Astrocyte (in vitro differentiated cells and primary cell): ENCODE data around the gene CHAF1B. TPM values are rescaled to one million over a fixed set of nuclear protein-coding genes. Genes with fewer than 3 reads are reported as not detected.

ENCODE experiments used
- DNase-seq: peaks from one replicate; pipeline ENCODE4 v3.0.0-alpha.2; 2010; ENCODE audit warnings: low read depth
- FAIRE-seq: peaks from 2 replicates; lab custom pipeline; 2011; peaks lifted over from hg19 to GRCh38; lab: Jason Lieb, UNC
- H2AFZ ChIP-seq: 2 replicates; pipeline ENCODE4 v1.6.0; 2012; ENCODE audit warnings: low read depth, low read length, inconsistent platforms
- H3K27ac ChIP-seq: 2 replicates; pipeline ENCODE4 v1.5.1; 2011; ENCODE audit warnings: low read depth, low read length, inconsistent platforms
- H3K27me3 ChIP-seq: 2 replicates; pipeline ENCODE4 v1.6.0; 2011; ENCODE audit warnings: low read length, inconsistent platforms; ENCODE audit not compliant: insufficient read depth
- H3K36me3 ChIP-seq: 2 replicates; pipeline ENCODE4 v1.5.1; 2011; ENCODE audit warnings: low read length, inconsistent platforms; ENCODE audit not compliant: insufficient read depth
- H3K4me1 ChIP-seq: 2 replicates; pipeline ENCODE4 v1.5.1; 2011; ENCODE audit warnings: low read length, inconsistent platforms; ENCODE audit not compliant: insufficient read depth
- H3K4me2 ChIP-seq: 2 replicates; pipeline ENCODE4 v1.6.0; 2012; ENCODE audit warnings: low read length, inconsistent platforms
- H3K4me3 ChIP-seq: 2 replicates; pipeline ENCODE4 v1.5.1; 2011; ENCODE audit warnings: low read depth, mild to moderate bottlenecking, low read length, inconsistent platforms; ENCODE audit not compliant: insufficient read depth
- H3K79me2 ChIP-seq: 2 replicates; pipeline ENCODE4 v1.6.0; 2012; ENCODE audit warnings: mild to moderate bottlenecking, low read length, inconsistent platforms; ENCODE audit not compliant: insufficient read depth
- H3K9ac ChIP-seq: 2 replicates; pipeline ENCODE4 v1.6.0; 2012; ENCODE audit warnings: mild to moderate bottlenecking, low read length, inconsistent platforms
- H3K9me3 ChIP-seq: 2 replicates; pipeline ENCODE4 v1.5.1; 2012; ENCODE audit warnings: low read depth, mild to moderate bottlenecking, low read length, inconsistent platforms; ENCODE audit not compliant: insufficient read depth
- H4K20me1 ChIP-seq: 2 replicates; pipeline ENCODE4 v1.6.0; 2012; ENCODE audit warnings: low read length, inconsistent platforms; ENCODE audit not compliant: insufficient read depth
- H3K27ac Mint-ChIP-seq: one replicate; pipeline ENCODE4 v1.8.0; 2021; ENCODE audit warnings: mild to moderate bottlenecking, mixed read lengths; ENCODE audit not compliant: unreplicated experiment
- H3K27me3 Mint-ChIP-seq: one replicate; pipeline ENCODE4 v1.8.0; 2021; ENCODE audit warnings: low read depth, mixed read lengths; ENCODE audit not compliant: unreplicated experiment
- H3K36me3 Mint-ChIP-seq: one replicate; pipeline ENCODE4 v1.8.0; 2021; ENCODE audit warnings: low read depth, mixed read lengths; ENCODE audit not compliant: unreplicated experiment
- H3K4me1 Mint-ChIP-seq: one replicate; pipeline ENCODE4 v1.8.0; 2021; ENCODE audit warnings: low read depth, mixed read lengths; ENCODE audit not compliant: unreplicated experiment
- H3K4me3 Mint-ChIP-seq: one replicate; pipeline ENCODE4 v1.8.0; 2021; ENCODE audit warnings: mild to moderate bottlenecking, moderate library complexity, mixed read lengths; ENCODE audit not compliant: unreplicated experiment
- H3K9me3 Mint-ChIP-seq: one replicate; pipeline ENCODE4 v1.8.0; 2021; ENCODE audit warnings: mild to moderate bottlenecking, mixed read lengths; ENCODE audit not compliant: unreplicated experiment
- CTCF ChIP-seq: IDR thresholded peaks from 2 replicates; pipeline ENCODE4 v1.5.1; 2011; ENCODE audit warnings: low read depth, mild to moderate bottlenecking, inconsistent platforms, low read length, moderate library complexity; ENCODE audit not compliant: insufficient read depth
- EZH2 ChIP-seq: IDR thresholded peaks from 2 replicates; pipeline ENCODE4 v1.6.1; 2012; ENCODE audit warnings: mild to moderate bottlenecking, low read length, inconsistent platforms; ENCODE audit not compliant: insufficient read depth
- total RNA-seq: library from RNA; stranded (reverse); gene quantifications from 2 replicates; pipeline ENCODE4 v1.2.1, GENCODE V29; 2021

The CHAF1B gene
- total RNA-seq, 1 donor from 2014 or later: 2.8 TPM

GRCh38 chr21:36454706-36455105, 69.5 kb downstream of the CHAF1B start:
- peak overlapping the region; percentile 30 for H3K9ac ChIP-seq
- H3K36me3 ChIP-seq: no peaks in the 10 kb centered on the region
- H4K20me1 ChIP-seq: no peaks in the 10 kb centered on the region
- no peak for TF ChIP-seq CTCF
- no peak for TF ChIP-seq EZH2
- peaks cover 7% of the 10 kb centered on the region for H3K36me3 Mint-ChIP-seq
- H3K4me2 ChIP-seq: peak overlapping the region; percentile 19
- peaks cover 18% of the 10 kb centered on the region for H3K4me1 ChIP-seq
- FAIRE-seq (no peak), DNase-seq (no peak)
- no peaks in the 10 kb centered on the region for H3K9me3 ChIP-seq
- no peaks in the 10 kb centered on the region for H3K27me3 Mint-ChIP-seq
- peaks cover 3% of the 10 kb centered on the region for H3K9me3 Mint-ChIP-seq
- H3K79me2 ChIP-seq: peaks cover 4% of the 10 kb centered on the region
- H3K4me3 ChIP-seq: no peak overlapping the region
- H3K27me3 ChIP-seq: no peaks in the 10 kb centered on the region
- no peak overlapping the region for H3K27ac ChIP-seq
- H3K27ac Mint-ChIP-seq: no peak overlapping the region
- no peak overlapping the region for H2AFZ ChIP-seq
- peaks cover 18% of the 10 kb centered on the region for H3K4me1 Mint-ChIP-seq
- no peak overlapping the region for H3K4me3 Mint-ChIP-seq

GRCh38 chr21:36456729-36457414, 71.7 kb downstream of the CHAF1B start:
- Mint-ChIP-seq H3K4me3 (no peak overlapping the region), H3K4me1 (peaks cover 23% of the 10 kb centered on the region), H3K36me3 (peaks cover 7% of the 10 kb centered on the region), H3K27me3 (no peaks in the 10 kb centered on the region), H3K9me3 (no peaks in the 10 kb centered on the region), H3K27ac (no peak overlapping the region)
- Histone ChIP-seq H3K79me2 (no peaks in the 10 kb centered on the region), H3K4me3 (no peak overlapping the region), H4K20me1 (no peaks in the 10 kb centered on the region), H3K9me3 (no peaks in the 10 kb centered on the region), H3K27me3 (no peaks in the 10 kb centered on the region), H3K36me3 (no peaks in the 10 kb centered on the region), H3K4me1 (peaks cover 23% of the 10 kb centered on the region), H3K27ac (no peak overlapping the region), H3K4me2 (no peak overlapping the region), H3K9ac (no peak overlapping the region), H2AFZ (no peak overlapping the region)
- TF ChIP-seq CTCF (no peak), EZH2 (no peak)
- DNase-seq (no peak), FAIRE-seq (no peak)

GRCh38 chr21:36459098-36459497, 73.9 kb downstream of the CHAF1B start:
- Mint-ChIP-seq H3K27me3 (peaks cover 3% of the 10 kb centered on the region), H3K4me1 (peaks cover 26% of the 10 kb centered on the region), H3K9me3 (no peaks in the 10 kb centered on the region), H3K4me3 (no peak overlapping the region), H3K27ac (no peak overlapping the region), H3K36me3 (peaks cover 4% of the 10 kb centered on the region)
- FAIRE-seq (no peak), DNase-seq (no peak)
- H2AFZ ChIP-seq: no peak overlapping the region
- no peaks in the 10 kb centered on the region for H3K36me3 ChIP-seq
- no peak overlapping the region for H3K4me3 ChIP-seq
- no peak for TF ChIP-seq EZH2
- TF ChIP-seq CTCF: no peak
- no peak overlapping the region for H3K27ac ChIP-seq
- no peaks in the 10 kb centered on the region for H3K9me3 ChIP-seq
- peaks cover 18% of the 10 kb centered on the region for H3K4me1 ChIP-seq
- no peaks in the 10 kb centered on the region for H3K27me3 ChIP-seq
- H4K20me1 ChIP-seq: no peaks in the 10 kb centered on the region
- H3K79me2 ChIP-seq: peaks cover under 1% of the 10 kb centered on the region
- no peak overlapping the region for H3K9ac ChIP-seq
- no peak overlapping the region for H3K4me2 ChIP-seq
